Mucosa of stomach (tissue), 1 donor: Measurements from ENCODE around the gene OSBPL10.
"Not testable (repeated sequence)": the region's sequence is repeated elsewhere in the genome, so short reads cannot be mapped to it uniquely, and the experiment has no call there.

ENCODE experiments used
- H3K27me3 ChIP-seq: one replicate; pipeline ENCODE4 v1.7.0; 2013; ENCODE audit warnings: mild to moderate bottlenecking, low read length; ENCODE audit not compliant: control insufficient read depth, insufficient read depth
- H3K36me3 ChIP-seq: one replicate; pipeline ENCODE4 v1.7.0; 2013; ENCODE audit warnings: low read length; ENCODE audit not compliant: control insufficient read depth, insufficient read depth
- H3K4me1 ChIP-seq: one replicate; pipeline ENCODE4 v1.7.0; 2013; ENCODE audit warnings: mild to moderate bottlenecking, low read length; ENCODE audit not compliant: control insufficient read depth, insufficient read depth
- H3K4me3 ChIP-seq: one replicate; pipeline ENCODE4 v1.7.0; 2013; ENCODE audit warnings: low read length
- H3K9ac ChIP-seq: one replicate; pipeline ENCODE4 v1.7.0; 2013; ENCODE audit warnings: mild to moderate bottlenecking, low read length, moderate library complexity
- H3K9me3 ChIP-seq: one replicate; pipeline ENCODE4 v1.7.0; 2013; ENCODE audit warnings: mild to moderate bottlenecking, low read length, moderate library complexity; ENCODE audit not compliant: control insufficient read depth
- donor health status: Pancreatic carcinoma.

OSBPL10 gene, protein sequence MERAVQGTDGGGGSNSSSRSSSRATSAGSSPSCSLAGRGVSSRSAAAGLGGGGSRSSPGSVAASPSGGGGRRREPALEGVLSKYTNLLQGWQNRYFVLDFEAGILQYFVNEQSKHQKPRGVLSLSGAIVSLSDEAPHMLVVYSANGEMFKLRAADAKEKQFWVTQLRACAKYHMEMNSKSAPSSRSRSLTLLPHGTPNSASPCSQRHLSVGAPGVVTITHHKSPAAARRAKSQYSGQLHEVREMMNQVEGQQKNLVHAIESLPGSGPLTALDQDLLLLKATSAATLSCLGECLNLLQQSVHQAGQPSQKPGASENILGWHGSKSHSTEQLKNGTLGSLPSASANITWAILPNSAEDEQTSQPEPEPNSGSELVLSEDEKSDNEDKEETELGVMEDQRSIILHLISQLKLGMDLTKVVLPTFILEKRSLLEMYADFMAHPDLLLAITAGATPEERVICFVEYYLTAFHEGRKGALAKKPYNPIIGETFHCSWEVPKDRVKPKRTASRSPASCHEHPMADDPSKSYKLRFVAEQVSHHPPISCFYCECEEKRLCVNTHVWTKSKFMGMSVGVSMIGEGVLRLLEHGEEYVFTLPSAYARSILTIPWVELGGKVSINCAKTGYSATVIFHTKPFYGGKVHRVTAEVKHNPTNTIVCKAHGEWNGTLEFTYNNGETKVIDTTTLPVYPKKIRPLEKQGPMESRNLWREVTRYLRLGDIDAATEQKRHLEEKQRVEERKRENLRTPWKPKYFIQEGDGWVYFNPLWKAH

DNA sequence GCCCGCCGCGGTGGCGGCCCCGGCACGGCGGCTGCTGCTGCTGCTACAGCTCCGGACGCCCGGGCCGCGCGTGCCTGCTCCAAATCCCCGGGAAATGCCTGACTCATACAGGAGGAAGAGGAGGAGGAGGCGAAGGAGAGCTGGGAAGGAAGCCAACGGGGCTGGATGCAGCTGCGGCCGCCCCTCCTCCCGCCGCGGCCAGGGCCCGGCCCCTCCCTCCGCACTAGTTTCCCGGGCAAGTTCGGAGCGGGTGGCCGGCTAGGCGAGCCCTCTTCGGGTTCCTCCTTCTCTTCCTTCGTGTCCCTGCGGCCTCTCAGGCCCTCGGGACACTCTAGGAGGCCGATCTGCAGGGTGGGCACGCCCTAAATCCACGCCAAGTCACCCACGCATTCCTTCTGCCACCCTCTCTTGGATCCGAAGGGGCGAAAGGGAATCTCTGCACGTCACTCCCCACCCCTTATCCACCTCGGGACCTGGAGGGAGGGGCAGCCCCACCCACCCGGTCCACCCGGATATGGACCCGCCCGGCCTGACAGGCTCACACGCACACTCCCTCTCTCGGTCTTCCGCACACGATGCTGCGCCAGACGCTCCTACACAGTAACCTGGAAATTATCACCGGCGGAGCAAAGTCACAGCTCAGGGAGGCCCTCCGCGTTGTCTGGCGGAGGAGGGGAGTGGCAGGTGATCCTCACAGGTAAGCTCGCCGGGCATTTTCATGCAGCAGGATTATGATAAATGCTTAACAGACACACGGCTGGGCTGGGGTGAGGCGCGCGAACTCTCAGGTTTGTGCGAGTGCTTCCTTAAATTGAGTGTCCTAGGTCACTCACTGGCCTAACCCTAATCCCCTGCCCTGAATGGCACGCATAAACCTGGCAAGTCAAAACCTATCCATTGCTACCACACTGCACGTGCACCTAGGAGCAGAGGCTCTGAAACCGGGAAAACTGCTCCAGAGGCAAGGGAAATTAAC is at the start of gene OSBPL10, which contains the start of gene ZNF860:
Gene OSBPL10, minus strand, starts transcription at position 57 of the 976 bp plus-strand sequence. CDS start 83 bp downstream, outside the sequence.
Gene ZNF860, plus strand, starts transcription at position 545 of the 976 bp plus-strand sequence. CDS start 7,330 bp downstream, outside the sequence.
- Histone ChIP-seq H3K9me3 (no peaks in the 10 kb centered on the region), H3K4me1 (peaks cover 14% of the 10 kb centered on the region), H3K4me3 (peak within 1 kb of the TSS; percentile 62), H3K9ac (peak within 1 kb of the TSS; percentile 82), H3K27me3 (no peaks in the 10 kb centered on the region), H3K36me3 (no peaks in the 10 kb centered on the region)

DNA sequence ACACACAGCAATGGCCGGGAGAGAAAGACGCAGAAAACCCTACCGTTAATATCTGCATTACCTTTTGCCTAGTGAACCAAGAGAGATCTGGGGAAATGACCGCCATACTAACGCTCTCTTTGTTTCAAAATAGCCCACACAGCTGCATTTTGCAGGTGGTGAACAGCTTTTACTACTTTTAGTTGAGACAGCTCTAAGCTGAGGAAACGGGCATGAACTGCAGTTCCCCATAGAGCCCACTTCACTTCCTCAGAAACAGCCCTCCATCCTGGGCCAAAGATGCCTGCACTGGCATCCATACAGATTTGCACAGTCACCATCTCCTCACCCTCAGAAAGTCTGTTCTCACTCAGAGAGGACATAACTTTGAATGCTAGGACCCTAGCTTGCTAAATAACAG is 45.5 kb upstream of the OSBPL10 start:
- Histone ChIP-seq H3K27me3 (no peaks in the 10 kb centered on the region), H3K9me3 (no peaks in the 10 kb centered on the region), H3K4me1 (peaks cover 7% of the 10 kb centered on the region), H3K36me3 (no peaks in the 10 kb centered on the region), H3K9ac (no peak overlapping the region), H3K4me3 (no peak overlapping the region)

GRCh38 chr3:32022947-32023346 is 41.9 kb upstream of the OSBPL10 start:
- Histone ChIP-seq H3K27me3 (no peaks in the 10 kb centered on the region), H3K9me3 (no peaks in the 10 kb centered on the region), H3K36me3 (no peaks in the 10 kb centered on the region), H3K4me3 (no peak overlapping the region), H3K4me1 (peaks cover 24% of the 10 kb centered on the region), H3K9ac (no peak overlapping the region)

DNA sequence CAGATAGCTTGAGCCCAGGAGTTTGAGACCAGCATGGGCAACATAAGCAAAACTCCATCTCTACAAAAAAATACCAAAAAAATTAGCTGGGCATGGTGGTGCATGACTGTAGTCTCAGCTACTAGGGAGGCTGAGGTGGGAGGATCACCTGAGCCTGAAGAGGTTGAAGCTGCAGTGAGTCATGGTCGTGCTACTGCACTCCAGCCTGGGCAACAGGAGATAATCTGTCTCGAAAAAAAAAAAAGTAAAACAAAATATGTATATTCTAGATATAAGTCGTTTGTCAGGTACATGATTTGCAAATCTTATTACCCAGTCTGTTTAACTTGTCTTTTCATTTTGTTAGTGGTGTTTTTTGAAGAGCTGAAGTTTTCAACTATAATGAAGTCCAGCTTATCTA is 40.7 kb upstream of the OSBPL10 start:
- no peak overlapping the region for H3K4me3 ChIP-seq
- no peaks in the 10 kb centered on the region for H3K36me3 ChIP-seq
- H3K27me3 ChIP-seq, result no peaks in the 10 kb centered on the region
- no peaks in the 10 kb centered on the region for H3K9me3 ChIP-seq
- H3K4me1 ChIP-seq, result peaks cover 24% of the 10 kb centered on the region
- no peak overlapping the region for H3K9ac ChIP-seq

DNA sequence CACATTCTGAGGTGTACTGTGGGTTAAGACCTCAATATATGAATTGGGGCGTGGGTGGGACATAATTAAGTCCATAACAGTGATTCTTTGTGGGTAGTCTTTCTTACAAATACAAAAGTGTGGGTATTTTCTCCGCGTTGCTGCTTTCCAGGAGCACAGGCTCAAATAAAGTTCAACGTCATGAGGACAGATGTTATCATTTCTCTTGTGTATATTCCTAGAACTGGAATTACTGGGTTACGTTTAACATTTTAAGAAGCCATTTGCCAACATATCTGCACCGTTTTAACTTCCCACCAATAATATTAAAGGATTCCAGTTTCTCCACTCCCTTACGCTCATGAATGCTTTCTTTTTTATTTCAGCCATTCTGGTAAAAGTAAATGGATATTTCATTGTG is 40.1 kb upstream of the OSBPL10 start:
- Histone ChIP-seq H3K9me3 (no peaks in the 10 kb centered on the region), H3K36me3 (no peaks in the 10 kb centered on the region), H3K4me3 (no peak overlapping the region), H3K9ac (no peak overlapping the region), H3K4me1 (peaks cover 24% of the 10 kb centered on the region), H3K27me3 (no peaks in the 10 kb centered on the region)

DNA sequence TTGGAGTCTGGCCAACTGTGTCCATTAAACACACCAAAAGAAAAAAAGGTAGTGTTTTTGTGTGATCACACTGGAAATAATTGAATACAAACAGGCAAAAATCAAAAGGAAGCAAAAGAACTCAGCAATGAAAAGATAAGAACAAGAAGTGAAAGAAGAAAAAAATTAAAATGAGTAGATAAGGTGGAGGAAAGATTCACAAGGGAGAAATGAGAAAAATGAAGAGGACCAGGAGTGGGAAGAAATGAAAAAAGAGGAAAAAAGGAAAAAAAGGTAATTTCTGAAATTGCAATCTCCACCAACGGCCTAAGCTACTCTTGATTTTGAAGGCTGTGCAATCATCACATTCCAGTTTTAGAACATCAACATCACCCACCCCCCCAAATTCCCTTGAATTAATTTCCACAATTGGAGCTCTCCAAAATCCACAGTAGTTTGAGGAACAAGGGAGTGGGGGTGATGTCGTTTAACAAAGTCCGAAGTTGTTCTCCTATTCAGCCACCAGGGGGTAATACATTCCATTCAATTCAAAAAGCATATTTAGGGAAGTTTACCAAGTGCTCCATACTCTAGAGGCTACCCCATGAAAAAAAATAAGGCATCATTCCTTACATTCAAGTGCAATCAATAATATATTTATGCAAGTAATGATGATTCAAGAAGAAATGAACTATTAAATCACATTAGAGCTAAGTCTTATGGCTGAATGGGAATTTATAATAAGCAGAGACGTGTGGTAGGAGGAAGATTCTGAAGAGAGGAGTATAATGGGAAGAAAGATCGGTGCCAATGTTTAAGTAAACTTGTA is 37.9 kb upstream of the OSBPL10 start:
- no peak overlapping the region for H3K4me3 ChIP-seq
- H3K27me3 ChIP-seq, result no peaks in the 10 kb centered on the region
- peaks cover 24% of the 10 kb centered on the region for H3K4me1 ChIP-seq
- H3K36me3 ChIP-seq, result no peaks in the 10 kb centered on the region
- no peaks in the 10 kb centered on the region for H3K9me3 ChIP-seq
- H3K9ac ChIP-seq, result no peak overlapping the region

GRCh38 chr3:32017286-32017685 is 36.2 kb upstream of the OSBPL10 start:
- Histone ChIP-seq H3K4me1 (peaks cover 17% of the 10 kb centered on the region), H3K36me3 (no peaks in the 10 kb centered on the region), H3K27me3 (no peaks in the 10 kb centered on the region), H3K4me3 (no peak overlapping the region), H3K9me3 (no peaks in the 10 kb centered on the region), H3K9ac (no peak overlapping the region)

- not testable (repeated sequence) for H3K9me3 ChIP-seq, H3K36me3 ChIP-seq, H3K9ac ChIP-seq, H3K27me3 ChIP-seq, H3K4me3 ChIP-seq
- H3K4me1 ChIP-seq, result peaks cover 17% of the 10 kb centered on the region
These were observed 34.6 kb upstream of the OSBPL10 start for GRCh38 chr3:32015638-32016037.

GRCh38 chr3:32010699-32011098 is 29.6 kb upstream of the OSBPL10 start:
- not testable (repeated sequence) for H3K9me3 ChIP-seq, H3K27me3 ChIP-seq

DNA sequence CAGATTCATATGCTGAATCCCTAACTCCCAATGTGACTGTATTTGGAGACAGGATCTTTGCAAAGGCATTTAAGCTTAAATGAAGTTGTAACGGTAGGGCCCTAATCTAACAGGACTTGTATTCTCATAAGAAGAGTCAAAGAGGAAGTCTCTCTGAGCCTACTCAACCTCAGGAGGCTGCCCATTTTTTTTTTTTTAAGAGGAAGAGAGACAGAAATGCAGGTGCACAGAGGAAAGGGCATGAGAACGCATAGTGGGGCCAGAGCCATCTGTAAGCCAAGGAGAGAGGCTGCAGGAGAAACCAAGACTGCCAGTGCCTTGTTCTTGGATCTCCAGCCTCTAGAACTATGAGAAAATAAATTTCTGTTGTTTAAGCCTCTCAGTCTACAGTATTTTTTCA is 28.9 kb upstream of the OSBPL10 start:
- H3K36me3 ChIP-seq, result no peaks in the 10 kb centered on the region
- no peak overlapping the region for H3K9ac ChIP-seq
- H3K27me3 ChIP-seq, result no peaks in the 10 kb centered on the region
- H3K9me3 ChIP-seq, result no peaks in the 10 kb centered on the region
- no peaks in the 10 kb centered on the region for H3K4me1 ChIP-seq
- no peak overlapping the region for H3K4me3 ChIP-seq

More at GRCh38 chr3:32010699-32011098, 29.6 kb upstream of the OSBPL10 start:
- not testable (repeated sequence) for H3K4me1 ChIP-seq, H3K4me3 ChIP-seq, H3K36me3 ChIP-seq, H3K9ac ChIP-seq

- Histone ChIP-seq H3K9ac (no peak overlapping the region), H3K27me3 (no peaks in the 10 kb centered on the region), H3K4me3 (no peak overlapping the region), H3K9me3 (no peaks in the 10 kb centered on the region), H3K36me3 (no peaks in the 10 kb centered on the region), H3K4me1 (no peaks in the 10 kb centered on the region)
These were observed 28.0 kb upstream of the OSBPL10 start for GRCh38 chr3:32009101-32009500.
